ENCODE measurements around the gene PIAS4.
A peak's percentile ranks its signal among the peaks of the same experiment; 100 is the strongest.

PIAS4 gene

GRCh38 chr19:4066176-4066606, 58.7 kb downstream of the PIAS4 start:
- no peak for DNase-seq (ENCODE audit: low spot score)
- ChIA-PET CTCF (no interaction called here), POLR2A (ENCODE audit: low non-redundant PET) (interaction anchor here (0.5 kb wide), 1 partner anchor 313 kb away, joined by 4 read pairs; no protein-coding TSS in a partner anchor)
- H3K27ac ChIP-seq = peak overlapping the region; percentile 98
- TF ChIP-seq CTCF (conservative IDR thresholded peaks at IDR 0.05; ENCODE audit: low read depth) = no peak

- no peak for TF ChIP-seq CTCF (conservative IDR thresholded peaks at IDR 0.05; ENCODE audit: low read depth)
- ChIA-PET CTCF (no interaction called here), POLR2A (ENCODE audit: low non-redundant PET) (interaction anchor here (0.6 to 0.7 kb wide), 2 partner anchors 83 to 576 kb away, joined by 3 to 5 read pairs; no protein-coding TSS in a partner anchor)
- H3K27ac ChIP-seq = peak within 1 kb of the TSS; percentile 98
- no peak for DNase-seq (ENCODE audit: low spot score)
Measured at GRCh38 chr19:4066682-4067395, 59.3 kb downstream of the PIAS4 start, which contains the start of gene ZBTB7A. TSS of gene ZBTB7A (minus strand) at chr19:4066899. CDS start at chr19:4055232, 11,667 bp downstream.

GRCh38 chr19:4067396-4068046, 60.0 kb downstream of the PIAS4 start:
- ChIA-PET POLR2A (ENCODE audit: low non-redundant PET) (interaction anchor here (0.6 to 0.7 kb wide), 2 partner anchors 84 to 576 kb away, joined by 3 to 5 read pairs; no protein-coding TSS in a partner anchor), CTCF (no interaction called here)
- no peak for DNase-seq (ENCODE audit: low spot score)
- H3K27ac ChIP-seq = peak overlapping the region; percentile 98
- no peak for TF ChIP-seq CTCF (conservative IDR thresholded peaks at IDR 0.05; ENCODE audit: low read depth)

GRCh38 chr19:4068047-4068966, 60.8 kb downstream of the PIAS4 start:
- TF ChIP-seq CTCF (conservative IDR thresholded peaks at IDR 0.05; ENCODE audit: low read depth) = no peak
- peak overlapping the region; percentile 98 for H3K27ac ChIP-seq
- CTCF ChIA-PET = no interaction called here
- DNase-seq (ENCODE audit: low spot score) = no peak
- POLR2A ChIA-PET (ENCODE audit: low non-redundant PET) = no interaction called here

GRCh38 chr19:4069331-4069959, 61.9 kb downstream of the PIAS4 start:
- H3K27ac ChIP-seq = no peak overlapping the region
- DNase-seq (ENCODE audit: low spot score) = no peak
- TF ChIP-seq CTCF (conservative IDR thresholded peaks at IDR 0.05; ENCODE audit: low read depth) = no peak
- ChIA-PET CTCF (no interaction called here), POLR2A (ENCODE audit: low non-redundant PET) (no interaction called here)

- no peak for TF ChIP-seq CTCF (conservative IDR thresholded peaks at IDR 0.05; ENCODE audit: low read depth)
- ChIA-PET POLR2A (ENCODE audit: low non-redundant PET) (no interaction called here), CTCF (no interaction called here)
- H3K27ac ChIP-seq = no peak overlapping the region
- no peak for DNase-seq (ENCODE audit: low spot score)
Measured at GRCh38 chr19:4071610-4072009, 64.1 kb downstream of the PIAS4 start.
